GM06990 (cell line): Measurements from ENCODE around the gene ENO4.

Experiments
- DNase-seq: peaks from one replicate; pipeline ENCODE4 v3.0.0-alpha.2; 2011; ENCODE audit not compliant: insufficient read length; ENCODE audit errors: extremely low read depth
- H3K27me3 ChIP-seq: replicated peaks from 2 replicates; pipeline ENCODE4 v1.6.0; 2011; ENCODE audit warnings: low read length; ENCODE audit not compliant: control insufficient read depth, insufficient read depth
- H3K36me3 ChIP-seq: 2 replicates; pipeline ENCODE4 v1.5.1; 2011; ENCODE audit warnings: low read length; ENCODE audit not compliant: control insufficient read depth, insufficient read depth
- H3K4me3 ChIP-seq: replicated peaks from 2 replicates; pipeline ENCODE4 v1.5.1; 2011; ENCODE audit warnings: low read depth, mild to moderate bottlenecking, control low read depth, low read length
- TF ChIP-seq, protein P1 (sequence below): IDR thresholded peaks from 2 replicates; pipeline ENCODE4 v1.5.1; 2011; ENCODE audit warnings: low read length, control low read depth, mild to moderate bottlenecking, inconsistent platforms; ENCODE audit not compliant: insufficient read depth, poor library complexity, severe bottlenecking

The ENO4 gene

DNA sequence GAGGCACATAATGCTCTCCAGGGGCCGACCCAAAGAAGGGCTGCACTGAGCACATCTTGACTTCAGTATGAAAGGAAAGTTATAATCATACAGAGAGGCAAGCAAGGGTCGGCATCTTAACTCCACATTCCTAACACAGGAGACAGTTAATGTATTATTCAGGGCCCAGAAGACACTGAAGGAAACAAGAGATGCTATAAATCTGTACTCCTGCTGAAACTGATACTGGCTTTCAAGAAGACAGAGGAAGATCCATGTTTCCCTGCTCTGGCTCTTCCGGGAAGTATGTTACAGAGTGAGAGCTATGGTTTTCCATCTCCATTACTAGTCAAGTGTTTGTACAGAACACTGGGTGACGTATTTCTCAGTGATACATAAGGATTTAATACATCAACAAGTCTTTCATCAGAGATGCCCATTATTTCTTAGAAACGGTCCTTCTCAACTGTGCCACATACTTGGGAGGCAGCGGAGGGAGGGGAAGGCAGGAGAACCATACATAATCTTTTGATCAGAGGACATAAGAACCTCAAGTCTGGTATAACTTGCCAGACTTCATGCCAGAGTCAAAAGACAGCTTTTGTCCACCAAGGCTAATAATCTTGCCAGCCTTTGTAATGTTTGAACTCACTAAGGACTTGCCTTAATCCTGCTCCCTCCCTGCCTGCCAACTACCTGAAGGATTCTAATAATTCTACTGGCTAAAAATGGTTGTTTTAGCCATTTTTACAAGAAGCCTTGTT is 58.1 kb downstream of the ENO4 start:
- TF ChIP-seq, protein P1, sequence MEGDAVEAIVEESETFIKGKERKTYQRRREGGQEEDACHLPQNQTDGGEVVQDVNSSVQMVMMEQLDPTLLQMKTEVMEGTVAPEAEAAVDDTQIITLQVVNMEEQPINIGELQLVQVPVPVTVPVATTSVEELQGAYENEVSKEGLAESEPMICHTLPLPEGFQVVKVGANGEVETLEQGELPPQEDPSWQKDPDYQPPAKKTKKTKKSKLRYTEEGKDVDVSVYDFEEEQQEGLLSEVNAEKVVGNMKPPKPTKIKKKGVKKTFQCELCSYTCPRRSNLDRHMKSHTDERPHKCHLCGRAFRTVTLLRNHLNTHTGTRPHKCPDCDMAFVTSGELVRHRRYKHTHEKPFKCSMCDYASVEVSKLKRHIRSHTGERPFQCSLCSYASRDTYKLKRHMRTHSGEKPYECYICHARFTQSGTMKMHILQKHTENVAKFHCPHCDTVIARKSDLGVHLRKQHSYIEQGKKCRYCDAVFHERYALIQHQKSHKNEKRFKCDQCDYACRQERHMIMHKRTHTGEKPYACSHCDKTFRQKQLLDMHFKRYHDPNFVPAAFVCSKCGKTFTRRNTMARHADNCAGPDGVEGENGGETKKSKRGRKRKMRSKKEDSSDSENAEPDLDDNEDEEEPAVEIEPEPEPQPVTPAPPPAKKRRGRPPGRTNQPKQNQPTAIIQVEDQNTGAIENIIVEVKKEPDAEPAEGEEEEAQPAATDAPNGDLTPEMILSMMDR = no peak
- no peaks in the 10 kb centered on the region for H3K27me3 ChIP-seq
- no peak overlapping the region for H3K4me3 ChIP-seq
- H3K36me3 ChIP-seq = no peaks in the 10 kb centered on the region
- DNase-seq = no peak

DNA sequence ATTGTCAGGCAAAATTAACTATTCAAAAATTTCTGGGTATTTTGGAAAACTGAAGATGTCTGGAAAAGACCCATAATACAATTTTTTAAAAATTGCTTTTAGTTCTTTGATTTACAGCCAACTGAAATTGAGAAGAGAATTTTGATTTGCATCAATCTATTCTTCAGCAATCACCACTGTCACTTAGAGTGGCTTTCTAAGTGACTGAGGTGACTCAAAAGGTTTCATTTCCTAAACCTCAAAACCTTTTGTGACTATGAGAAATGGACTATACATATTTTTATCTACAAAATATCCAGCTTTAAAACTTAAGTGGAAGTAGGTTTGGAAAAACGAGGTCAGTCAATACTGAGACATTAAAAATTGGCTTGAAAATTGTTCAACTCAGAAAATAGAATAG is 60.0 kb downstream of the ENO4 start:
- no peaks in the 10 kb centered on the region for H3K36me3 ChIP-seq
- no peaks in the 10 kb centered on the region for H3K27me3 ChIP-seq
- TF ChIP-seq, protein P1 = no peak
- no peak overlapping the region for H3K4me3 ChIP-seq
- DNase-seq = no peak

DNA sequence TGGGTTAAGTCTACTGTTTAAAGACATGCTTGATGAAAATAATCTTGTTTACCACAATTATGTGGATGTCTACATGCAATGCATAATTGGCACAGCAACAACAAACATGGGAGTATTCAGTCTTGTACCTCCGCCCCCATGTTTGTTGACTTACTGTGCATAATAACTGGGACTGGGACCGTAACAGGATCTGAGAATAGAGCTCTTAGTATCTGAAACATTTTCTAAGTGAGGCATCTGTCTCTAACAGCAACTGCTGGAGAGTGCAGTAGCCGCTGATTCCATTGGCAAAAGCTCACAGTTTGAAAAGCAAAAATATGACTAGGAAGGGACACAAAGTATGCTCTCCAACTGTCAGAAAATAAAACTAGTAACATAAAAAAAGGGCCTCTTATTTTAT is 61.6 kb downstream of the ENO4 start:
- TF ChIP-seq, protein P1 = no peak
- DNase-seq = no peak
- Histone ChIP-seq H3K4me3 (no peak overlapping the region), H3K36me3 (no peaks in the 10 kb centered on the region), H3K27me3 (no peaks in the 10 kb centered on the region)

DNA sequence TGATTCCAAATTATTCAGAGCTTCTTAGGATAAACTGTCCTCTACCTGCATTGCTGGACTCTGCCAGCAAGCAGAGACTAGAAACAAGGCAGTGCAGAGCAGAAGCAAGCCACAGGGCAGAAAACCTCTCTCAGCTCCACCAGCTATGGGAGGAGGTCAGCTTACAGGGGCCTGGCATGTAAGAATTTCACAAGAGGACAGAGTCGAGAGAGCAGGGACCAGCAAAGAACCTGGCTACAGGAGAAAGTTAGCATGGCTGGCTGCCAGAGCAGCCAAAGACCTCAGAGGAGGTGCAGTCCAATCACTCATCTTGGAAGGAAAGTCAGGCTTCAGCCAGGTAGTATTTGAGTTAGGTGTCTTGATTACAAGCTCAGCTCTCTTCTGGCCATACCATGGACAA is 62.9 kb downstream of the ENO4 start:
- no peaks in the 10 kb centered on the region for H3K36me3 ChIP-seq
- TF ChIP-seq, protein P1 = no peak
- DNase-seq = no peak
- H3K27me3 ChIP-seq = no peaks in the 10 kb centered on the region
- no peak overlapping the region for H3K4me3 ChIP-seq

DNA sequence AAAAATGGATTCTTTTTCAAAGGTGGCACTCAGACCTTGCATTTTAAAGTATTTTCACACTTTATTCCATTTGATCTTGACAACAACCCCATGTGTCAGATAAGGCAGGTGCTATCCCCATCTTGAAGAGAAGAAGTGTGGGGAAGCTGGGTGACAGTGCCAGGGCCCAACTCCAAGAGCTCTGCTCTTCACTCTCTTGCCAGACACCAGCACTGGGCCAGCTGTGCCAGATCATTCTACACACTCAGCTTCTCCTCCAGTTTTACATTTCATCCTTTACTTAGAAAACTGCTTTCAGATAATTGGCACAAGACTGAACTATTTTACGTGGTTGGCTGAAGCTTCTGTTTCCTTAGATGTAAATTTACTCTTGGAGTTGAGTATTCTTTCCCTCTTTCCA is 64.4 kb downstream of the ENO4 start:
- H3K27me3 ChIP-seq = no peaks in the 10 kb centered on the region
- no peaks in the 10 kb centered on the region for H3K36me3 ChIP-seq
- DNase-seq = no peak
- TF ChIP-seq, protein P1 = no peak
- no peak overlapping the region for H3K4me3 ChIP-seq

DNA sequence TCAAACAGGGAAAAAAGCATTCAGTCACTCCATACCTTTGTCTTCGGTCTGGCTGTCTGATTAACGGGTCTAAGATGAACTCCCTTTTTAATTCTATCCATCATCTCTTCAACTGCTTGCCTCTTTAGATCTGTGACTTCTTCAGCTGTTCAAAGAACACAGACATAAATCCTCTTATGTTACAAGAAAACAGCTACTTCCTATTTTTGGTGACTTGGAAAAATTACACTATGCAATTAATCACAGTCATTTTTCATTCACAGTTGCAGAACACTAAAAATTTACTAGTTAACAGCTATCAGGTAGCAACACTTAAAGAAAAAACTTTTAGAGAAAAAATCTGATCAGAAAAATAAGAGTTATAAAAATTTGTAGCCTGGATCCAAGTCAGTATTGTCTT is 66.0 kb downstream of the ENO4 start:
- Histone ChIP-seq H3K27me3 (no peaks in the 10 kb centered on the region; the same call in 1 of the 2 replicates), H3K36me3 (no peaks in the 10 kb centered on the region), H3K4me3 (no peak overlapping the region)
- TF ChIP-seq, protein P1 = no peak
- DNase-seq = no peak
